Neural cell (in vitro differentiated cells): ENCODE data around the gene KLHL17.

Experiments used
- CTCF ChIP-seq: fragments of 450-650 bp; IDR thresholded peaks from 2 replicates; pipeline ENCODE4 v1.5.1; 2014; ENCODE audit warnings: antibody characterized with exemption, mild to moderate bottlenecking, moderate library complexity; ENCODE audit not compliant: poor library complexity, severe bottlenecking
- EZH2 ChIP-seq: fragments of 200-600, 300-800 bp; shearing (Covaris generic), sonication (generic); IDR thresholded peaks from 2 replicates; pipeline ENCODE4 v1.6.1; 2014; ENCODE audit warnings: antibody characterized with exemption, low read length, borderline replicate concordance, mild to moderate bottlenecking; ENCODE audit not compliant: insufficient read depth, poor library complexity, severe bottlenecking
- MXI1 ChIP-seq: fragments of 450-650 bp; conservative IDR thresholded peaks from 2 replicates; pipeline ENCODE4 v1.6.1; 2014; ENCODE audit warnings: antibody characterized with exemption, mild to moderate bottlenecking; ENCODE audit not compliant: poor library complexity, severe bottlenecking
- POLR2AphosphoS5 ChIP-seq: IDR thresholded peaks from 2 replicates; pipeline ENCODE4 v1.6.1; 2012
- RAD21 ChIP-seq: fragments of 450-650 bp; conservative IDR thresholded peaks from 2 replicates; pipeline ENCODE4 v1.6.1; 2014; ENCODE audit warnings: antibody characterized with exemption, mild to moderate bottlenecking, moderate library complexity
- TAF1 ChIP-seq: IDR thresholded peaks from 2 replicates; pipeline ENCODE4 v1.6.1; 2012; ENCODE audit warnings: low read depth

GRCh38 chr1:969260-969855 lies 9.0 kb downstream of the KLHL17 start:
- no peak for TF ChIP-seq CTCF
- no peak for TF ChIP-seq EZH2
- no peak for TF ChIP-seq TAF1
- TF ChIP-seq MXI1 = no peak
- no peak for TF ChIP-seq POLR2AphosphoS5
- TF ChIP-seq RAD21 = no peak
